NCI-H82 (cell line): ENCODE data around the gene SMARCC1.

ENCODE experiments used
- DNase-seq: peaks from one replicate; lab custom pipeline; 2025; lab: John Stamatoyannopoulos, UW

Gene SMARCC1

GRCh38 chr3:47634996-47635395 lies 146.7 kb downstream of the SMARCC1 start:
- DNase-seq, result no peak

GRCh38 chr3:47630810-47631209 lies 150.9 kb downstream of the SMARCC1 start:
- no peak for DNase-seq

DNA sequence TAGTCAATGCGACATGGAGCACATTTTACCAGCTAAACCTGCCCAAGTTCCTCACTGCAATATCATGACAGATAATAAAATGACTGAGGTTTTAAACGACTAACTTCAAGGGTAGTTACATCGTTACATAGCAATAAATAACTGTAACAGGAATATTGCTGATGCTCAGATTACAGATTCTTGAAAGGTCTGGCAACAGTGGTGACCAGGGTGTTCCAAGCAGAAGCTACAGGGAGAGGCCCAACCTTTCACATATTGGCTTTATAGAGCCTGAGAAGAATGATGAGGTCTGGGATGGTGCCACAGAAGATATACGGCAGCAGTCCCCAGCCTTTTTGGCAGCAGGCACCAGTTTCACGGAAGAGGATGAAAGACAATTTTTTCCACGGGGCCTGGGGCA lies 151.9 kb downstream of the SMARCC1 start:
- no peak for DNase-seq

DNA sequence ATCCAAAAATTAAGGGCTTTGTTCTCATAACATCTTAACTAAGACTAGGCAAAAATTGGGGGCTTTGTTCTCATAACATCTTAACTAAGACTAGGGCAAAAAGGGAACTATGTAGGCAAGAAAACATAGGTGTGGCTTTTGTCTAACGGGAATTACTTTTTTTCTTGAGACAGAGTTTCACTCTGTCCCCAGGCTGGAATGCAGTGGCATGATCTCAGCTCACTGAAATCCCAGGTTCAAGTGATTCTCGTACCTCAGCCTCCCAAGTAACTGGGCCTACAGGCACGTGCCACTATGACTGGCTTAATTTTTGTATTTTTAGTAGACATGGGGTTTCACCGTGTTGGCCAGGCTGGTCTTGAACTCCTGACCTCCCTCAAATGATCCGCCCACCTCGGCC lies 153.3 kb downstream of the SMARCC1 start:
- DNase-seq, result no peak

- DNase-seq, result peak; percentile 68
Observed at GRCh38 chr3:47622671-47623461, 158.8 kb downstream of the SMARCC1 start.

- DNase-seq, result no peak
Observed at GRCh38 chr3:47617086-47618010, 164.3 kb downstream of the SMARCC1 start.

- no peak for DNase-seq
Observed at GRCh38 chr3:47614788-47615187, 166.9 kb downstream of the SMARCC1 start.

- DNase-seq, result no peak
Observed at GRCh38 chr3:47613722-47614121, 168.0 kb downstream of the SMARCC1 start.

DNA sequence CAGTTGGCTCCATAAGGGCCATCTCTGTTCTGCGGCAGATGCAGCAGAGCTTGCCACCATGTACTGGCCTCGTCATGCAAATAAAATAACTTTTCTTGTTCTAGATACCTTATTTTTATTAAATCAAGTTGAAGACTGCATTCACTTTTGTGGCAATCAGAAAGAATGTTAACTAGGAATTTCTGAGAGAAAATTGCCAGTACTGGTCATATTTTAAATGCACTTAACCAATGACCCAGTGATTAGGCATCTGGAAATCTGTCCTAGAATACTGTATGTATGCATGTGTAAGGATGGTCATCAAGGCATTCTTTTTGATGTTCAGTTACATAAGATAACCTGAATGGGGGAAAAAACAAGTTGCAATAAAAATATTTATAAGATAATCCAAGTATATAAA lies 168.8 kb downstream of the SMARCC1 start:
- DNase-seq, result no peak

- DNase-seq, result no peak
Observed at GRCh38 chr3:47612178-47612577, 169.5 kb downstream of the SMARCC1 start.

DNA sequence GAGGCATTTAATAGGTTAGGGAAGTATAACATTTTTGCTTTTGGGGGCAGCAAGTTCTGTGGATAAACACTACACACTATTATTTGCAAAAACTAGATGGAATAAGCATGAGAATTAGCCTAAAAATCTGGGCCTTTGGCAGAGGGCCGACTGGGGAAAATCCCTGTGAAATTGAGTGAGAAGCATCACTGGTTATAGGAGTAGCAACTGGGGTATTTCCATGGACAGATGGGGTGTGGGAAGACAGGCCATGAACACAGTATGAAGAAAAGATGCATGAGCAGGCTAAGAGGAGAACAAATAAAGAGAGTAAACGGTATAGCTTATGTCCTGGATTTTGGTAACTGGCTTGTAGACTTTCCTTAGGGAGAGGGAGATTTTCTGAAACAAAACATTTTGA lies 170.1 kb downstream of the SMARCC1 start:
- no peak for DNase-seq

DNA sequence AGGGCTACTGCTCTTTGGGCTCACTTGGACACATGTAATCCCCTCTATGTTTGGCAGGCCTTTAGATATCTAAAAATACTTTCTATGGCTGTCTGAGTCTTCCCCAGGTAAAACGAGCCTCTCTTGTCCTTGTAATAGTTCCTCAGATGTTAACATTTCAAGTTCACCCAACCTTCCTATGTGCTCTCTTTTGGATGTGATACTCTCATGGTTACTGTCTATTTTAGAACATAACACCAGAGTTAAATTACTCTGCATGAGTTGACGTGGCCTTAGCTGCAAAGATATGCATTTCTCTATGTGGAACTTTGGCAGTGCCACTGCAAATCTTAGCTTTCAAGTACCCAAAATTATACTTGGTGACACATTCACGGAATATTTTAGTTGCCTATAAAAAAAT lies 171.1 kb downstream of the SMARCC1 start:
- DNase-seq, result no peak

DNA sequence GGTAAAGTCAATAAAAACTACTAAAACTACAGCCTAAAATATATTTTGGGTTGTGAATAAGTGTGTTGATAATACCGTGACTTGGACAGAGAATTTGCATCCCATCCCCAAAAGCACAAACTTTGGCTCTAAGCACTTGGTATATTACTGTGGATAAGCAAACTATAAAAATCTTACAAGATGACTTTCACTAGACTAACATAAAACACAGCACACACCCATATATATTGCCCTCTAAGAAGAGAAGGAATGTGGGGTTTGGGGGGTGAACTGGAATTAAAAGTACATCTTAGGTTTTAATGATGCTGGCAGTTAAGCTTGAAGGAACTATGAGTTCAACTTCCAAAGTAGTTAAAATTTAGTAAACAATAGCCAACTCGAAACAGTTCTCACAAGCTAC lies 174.4 kb downstream of the SMARCC1 start:
- no peak for DNase-seq

DNA sequence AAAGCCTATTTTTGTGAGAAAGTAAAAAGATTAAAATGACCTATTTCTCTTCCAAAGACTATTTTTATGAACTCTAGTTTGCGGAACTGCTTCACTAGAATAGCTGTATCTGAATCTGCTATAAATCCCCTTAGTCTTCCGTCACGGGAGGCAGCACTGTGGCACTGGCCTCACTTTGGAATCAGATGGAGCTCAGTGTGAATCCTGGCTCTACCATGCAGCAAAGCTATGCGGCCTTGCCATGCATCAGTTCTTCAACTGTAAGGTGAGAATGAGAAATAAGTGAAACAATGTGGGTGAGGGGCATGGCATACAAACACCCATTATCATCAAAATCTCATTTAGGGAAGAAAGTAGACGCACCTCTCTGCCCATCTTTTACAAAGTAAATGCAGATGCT lies 175.5 kb downstream of the SMARCC1 start:
- DNase-seq, result no peak

DNA sequence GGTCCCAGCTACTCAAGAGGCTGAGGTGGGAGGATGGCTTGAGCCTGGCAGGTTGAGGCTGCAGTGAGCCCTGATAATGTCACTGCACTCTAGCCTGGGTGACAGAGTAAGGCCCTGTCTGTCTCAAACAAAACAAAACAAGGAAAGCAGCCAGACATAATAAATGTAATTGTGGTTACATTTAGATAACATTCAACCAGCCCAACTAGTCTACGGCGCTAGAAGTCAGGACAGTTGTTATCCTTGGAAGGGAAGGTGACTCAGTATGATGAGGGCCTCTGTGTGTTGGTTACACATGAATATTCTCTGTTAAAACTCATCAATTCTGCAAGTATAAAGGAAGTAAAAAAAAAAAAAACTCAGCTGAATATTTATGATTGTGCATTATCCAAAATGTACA lies 176.0 kb downstream of the SMARCC1 start:
- DNase-seq, result no peak

DNA sequence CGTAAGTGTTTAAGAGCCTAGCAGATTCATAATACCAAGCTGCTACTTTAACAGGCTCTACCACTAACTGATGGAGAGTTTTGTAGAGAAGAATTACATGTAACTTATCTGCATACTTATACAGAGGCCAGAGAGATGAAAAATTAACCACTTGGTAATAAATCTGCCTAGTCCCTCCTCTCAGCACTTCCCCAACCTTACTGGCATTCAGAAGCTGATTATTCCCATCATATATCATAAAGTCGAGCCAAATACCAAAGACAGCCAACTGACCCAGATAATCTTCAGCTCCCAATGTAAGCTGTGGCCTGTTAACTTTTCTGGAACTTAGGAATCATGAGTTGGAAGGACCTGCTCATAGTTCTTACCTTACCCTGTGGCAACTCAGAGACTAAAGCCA lies 177.5 kb downstream of the SMARCC1 start:
- no peak for DNase-seq

DNA sequence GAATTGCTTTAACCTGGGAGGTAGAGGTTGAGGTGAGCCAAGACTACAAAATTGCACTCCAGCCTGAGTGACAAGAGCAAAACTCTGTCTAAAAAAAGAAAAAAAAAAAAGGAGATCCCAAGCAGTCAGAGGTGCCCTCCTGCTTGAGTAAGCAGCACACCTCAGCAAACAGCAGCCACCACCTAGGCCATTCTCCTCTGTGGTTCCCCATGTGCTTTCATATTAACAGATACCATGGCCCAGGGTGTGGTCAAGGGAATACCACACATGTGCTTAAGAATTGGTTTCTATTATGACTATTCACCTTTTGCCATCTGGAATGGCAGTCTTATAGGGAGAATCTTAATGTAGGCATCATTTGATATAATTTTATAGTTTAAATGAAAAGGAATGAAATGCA lies 178.4 kb downstream of the SMARCC1 start:
- no peak for DNase-seq

GRCh38 chr3:47601281-47601680 lies 180.4 kb downstream of the SMARCC1 start:
- DNase-seq, result no peak

GRCh38 chr3:47594792-47595191 lies 186.9 kb downstream of the SMARCC1 start:
- DNase-seq, result no peak

DNA sequence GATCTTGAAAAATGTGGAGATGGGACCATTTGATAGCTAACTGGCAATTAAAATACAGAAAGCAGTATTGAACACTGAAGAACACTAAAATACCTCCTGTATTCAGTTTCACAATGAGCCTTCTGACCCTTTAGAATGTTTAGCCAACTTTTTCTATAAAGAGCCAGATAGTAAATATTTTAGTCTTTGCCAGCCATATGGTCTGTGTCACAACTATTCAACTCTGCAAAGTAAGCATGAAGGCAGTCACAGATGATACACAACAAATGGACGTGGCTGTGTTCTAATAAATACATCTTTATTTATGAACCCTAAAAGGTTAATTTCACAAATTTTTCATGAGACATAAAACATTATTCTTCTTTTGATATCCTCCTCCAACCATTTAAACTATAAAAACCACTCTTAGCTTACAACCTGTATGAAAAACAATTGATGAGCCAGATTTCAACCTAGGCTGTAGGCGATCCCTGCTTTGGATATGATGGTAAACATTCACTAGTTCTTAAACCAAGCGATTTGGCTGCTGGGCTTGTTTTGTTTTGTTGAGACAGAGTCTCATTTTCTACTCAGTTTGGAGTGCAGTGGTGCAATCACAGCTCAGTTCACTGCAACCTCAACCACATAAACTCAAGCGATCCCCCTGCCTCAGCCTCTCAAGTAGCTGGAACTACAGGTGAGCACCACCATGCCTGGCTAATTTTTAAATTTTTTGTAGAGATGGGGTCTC lies 189.5 kb downstream of the SMARCC1 start:
- no peak for DNase-seq

GRCh38 chr3:47590216-47590615 lies 191.5 kb downstream of the SMARCC1 start:
- no peak for DNase-seq

- DNase-seq, result no peak
Observed at GRCh38 chr3:47588587-47588986, 193.1 kb downstream of the SMARCC1 start.

DNA sequence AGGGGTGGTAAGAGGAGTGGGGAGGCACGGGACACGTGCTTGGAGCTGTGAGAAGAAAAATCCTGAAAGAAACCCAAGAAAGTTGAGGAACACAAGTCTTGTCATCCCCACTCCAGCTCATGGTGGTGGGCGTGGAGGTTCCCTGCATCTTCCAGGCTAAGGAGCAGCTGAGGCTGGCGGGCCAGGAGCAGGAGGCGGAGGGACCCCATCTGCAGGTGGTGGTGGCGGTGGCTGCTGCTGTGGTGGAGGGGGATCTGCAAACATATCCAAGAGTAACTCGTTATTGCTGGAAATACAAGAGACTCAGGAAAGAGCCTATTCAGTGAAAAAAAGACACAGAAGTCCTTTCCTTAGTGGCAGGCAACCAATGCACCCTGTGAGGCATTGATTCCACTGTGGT lies 193.6 kb downstream of the SMARCC1 start:
- DNase-seq, result no peak
